Common myeloid progenitor, CD34-positive (primary cell): ENCODE results near the gene TXNIP.

Experiments used
- CTCF ChIA-PET: fragments of 350-600 bp; sonication (Branson Sonifier 250); formaldehyde crosslinking; loops from one replicate; lab custom pipeline; 2021; ENCODE audit warnings: antibody characterized with exemption; lab: Charles Lee
- POLR2A ChIA-PET: fragments of 350-600 bp; sonication (Branson Sonifier 250); formaldehyde crosslinking; loops from one replicate; lab custom pipeline; 2021; ENCODE audit warnings: antibody characterized with exemption; lab: Charles Lee
- DNase-seq, 3 donors: peaks; one replicate each; pipeline versions ENCODE4 v3.0.0 to v3.0.0-alpha.2; 2013
- H3K27ac ChIP-seq, 2 experiments: 1 replicate in 1 of 2; 2 replicates in 1 of 2; pipeline ENCODE4 v1.7.0; 2013; ENCODE audit warnings: inconsistent platforms in 2 of 2, low read length in 2 of 2, mild to moderate bottlenecking in 2 of 2, low read depth in 1 of 2, moderate library complexity in 1 of 2; ENCODE audit not compliant: severe bottlenecking in 2 of 2, insufficient read depth in 1 of 2, poor library complexity in 1 of 2
- H3K27me3 ChIP-seq, 5 experiments: replicated peaks in 2 of 5; 1 replicate in 3 of 5; 2 replicates in 2 of 5; pipeline versions ENCODE4 v1.6.1 to v1.7.0; 2013; ENCODE audit warnings: low read length in 4 of 5, mild to moderate bottlenecking in 2 of 5, moderate library complexity in 2 of 5, inconsistent platforms in 1 of 5; ENCODE audit not compliant: insufficient read depth in 5 of 5, control insufficient read depth in 4 of 5
- H3K36me3 ChIP-seq, 4 experiments: 1 replicate in 2 of 4; 2 replicates in 2 of 4; pipeline versions ENCODE4 v1.6.1 to v1.7.0; 2013; ENCODE audit warnings: low read length in 3 of 4, control low read depth in 1 of 4, mild to moderate bottlenecking in 1 of 4; ENCODE audit not compliant: control insufficient read depth in 4 of 4, insufficient read depth in 4 of 4
- H3K4me1 ChIP-seq, 4 experiments: 1 replicate in 3 of 4; 2 replicates in 1 of 4; pipeline versions ENCODE4 v1.6.1 to v1.7.1; 2013; ENCODE audit warnings: low read length in 3 of 4, mild to moderate bottlenecking in 3 of 4, control low read depth in 1 of 4, inconsistent platforms in 1 of 4, moderate library complexity in 1 of 4; ENCODE audit not compliant: control insufficient read depth in 4 of 4, insufficient read depth in 4 of 4; ENCODE audit errors: control extremely low read depth in 1 of 4
- H3K4me3 ChIP-seq, 7 experiments: 1 replicate in 4 of 7; 2 replicates in 3 of 7; pipeline versions ENCODE4 v1.5.1 to v1.7.0; 2013; ENCODE audit warnings: mild to moderate bottlenecking in 7 of 7, low read length in 6 of 7, moderate library complexity in 6 of 7, inconsistent platforms in 2 of 7, low read depth in 2 of 7, control low read depth in 1 of 7; ENCODE audit not compliant: insufficient read depth in 4 of 7, control insufficient read depth in 1 of 7; ENCODE audit errors: extremely low read depth in 1 of 7
- H3K9me3 ChIP-seq, 5 experiments: 1 replicate in 4 of 5; 2 replicates in 1 of 5; pipeline versions ENCODE4 v1.6.1 to v1.7.1; 2013; ENCODE audit warnings: low read length in 4 of 5, mild to moderate bottlenecking in 2 of 5, inconsistent platforms in 1 of 5, low read depth in 1 of 5, moderate library complexity in 1 of 5; ENCODE audit not compliant: control insufficient read depth in 4 of 5, insufficient read depth in 2 of 5; ENCODE audit errors: control extremely low read depth in 1 of 5
- WGBS: methylation state at CpG from one replicate; pipeline ENCODE4 v1.1.5; 2013; ENCODE audit not compliant: insufficient coverage; 5-methylcytosine and 5-hydroxymethylcytosine counted together

The TXNIP gene

GRCh38 chr1:145997016-145997717, 788 bp upstream of the TXNIP start:
- 2% methylated on average over 10 of the region's 12 CpGs for WGBS
- ChIA-PET CTCF (interaction anchor here (1.1 to 11.9 kb wide), 6 partner anchors 10 to 150 kb away, joined by 3 to 126 read pairs (median 6); partner anchors contain the start of gene PEX11B), POLR2A (interaction anchor here (0.8 to 1.5 kb wide), 4 partner anchors 15 to 55 kb away, joined by 4 to 5 read pairs (median 4); no protein-coding TSS in a partner anchor)
- peaks cover 36 to 62% (median 47%) of the 10 kb centered on the region in 4 experiments for H3K4me1 ChIP-seq
- peak in 1 of 3 donors; percentile 38 for DNase-seq
- H3K27ac ChIP-seq = peak overlapping the region; percentile 64 to 93
- H3K4me3 ChIP-seq = peak overlapping the region; percentile 30 to 100 (median 95)
- no peaks in the 10 kb centered on the region for H3K27me3 ChIP-seq
- peaks cover 8 to 33% (median 24%) of the 10 kb centered on the region in 4 experiments for H3K36me3 ChIP-seq
- H3K9me3 ChIP-seq = no peaks in the 10 kb centered on the region

GRCh38 chr1:145995964-145996432, 381 bp downstream of the TXNIP start:
- H3K27ac ChIP-seq = peak overlapping the region; percentile 64 to 93
- ChIA-PET CTCF (interaction anchor here (0.6 to 11.9 kb wide), 7 partner anchors 10 to 149 kb away, joined by 3 to 126 read pairs (median 4); partner anchors contain the start of gene PEX11B), POLR2A (interaction anchor here (0.6 to 1.5 kb wide), 2 partner anchors 17 to 39 kb away, joined by 3 to 4 read pairs; no protein-coding TSS in a partner anchor)
- H3K9me3 ChIP-seq = no peaks in the 10 kb centered on the region
- WGBS = 0% methylated on average over 5 of the region's 13 CpGs
- peaks cover 8 to 38% (median 25%) of the 10 kb centered on the region in 4 experiments for H3K36me3 ChIP-seq
- H3K4me1 ChIP-seq = peaks cover 36 to 67% (median 53%) of the 10 kb centered on the region in 4 experiments
- peak overlapping the region; percentile 67 to 100 (median 95) for H3K4me3 ChIP-seq
- no peak for DNase-seq
- H3K27me3 ChIP-seq = no peaks in the 10 kb centered on the region

GRCh38 chr1:145995148-145995881, 1.1 kb downstream of the TXNIP start:
- peaks cover 36 to 67% (median 53%) of the 10 kb centered on the region in 4 experiments for H3K4me1 ChIP-seq

GRCh38 chr1:145994391-145995120, 1.8 kb downstream of the TXNIP start:
- Histone ChIP-seq H3K9me3 (no peaks in the 10 kb centered on the region), H3K27ac (peak overlapping the region; percentile 64 to 93), H3K36me3 (peaks cover 8 to 38% (median 25%) of the 10 kb centered on the region in 4 experiments), H3K4me3 (peak overlapping the region; percentile 53 to 100 (median 95)), H3K27me3 (no peaks in the 10 kb centered on the region), H3K4me1 (peaks cover 36 to 60% (median 48%) of the 10 kb centered on the region in 4 experiments)
- POLR2A ChIA-PET = no interaction called here
- 5% methylated on average over 5 of the region's 10 CpGs for WGBS
- CTCF ChIA-PET = interaction anchor here (1.2 to 11.9 kb wide), 3 partner anchors 10 to 16 kb away, joined by 4 to 126 read pairs (median 17); no protein-coding TSS in a partner anchor
- no peak for DNase-seq

More at GRCh38 chr1:145995148-145995881, 1.1 kb downstream of the TXNIP start:
- Histone ChIP-seq H3K27me3 (no peaks in the 10 kb centered on the region), H3K9me3 (no peaks in the 10 kb centered on the region), H3K27ac (peak overlapping the region; percentile 64 to 93), H3K36me3 (peaks cover 8 to 38% (median 25%) of the 10 kb centered on the region in 4 experiments), H3K4me3 (peak overlapping the region; percentile 67 to 100 (median 95))
- ChIA-PET CTCF (interaction anchor here (1.6 to 11.9 kb wide), 4 partner anchors 12 to 148 kb away, joined by 4 to 126 read pairs (median 20); no protein-coding TSS in a partner anchor), POLR2A (no interaction called here)
- no peak for DNase-seq
- 0% methylated on average over 2 of the region's 8 CpGs for WGBS

GRCh38 chr1:145993618-145994390, 2.6 kb downstream of the TXNIP start:
- ChIA-PET CTCF (interaction anchor here (1.2 to 11.9 kb wide), 4 partner anchors 9 to 16 kb away, joined by 4 to 126 read pairs (median 10); no protein-coding TSS in a partner anchor), POLR2A (interaction anchor here (1.0 kb wide), 1 partner anchor 9 kb away, joined by 3 read pairs; no protein-coding TSS in a partner anchor)
- no peak for DNase-seq
- H3K27ac ChIP-seq = peak overlapping the region; percentile 47 to 93
- WGBS = 20% methylated on average over 2 of the region's 6 CpGs
- no peaks in the 10 kb centered on the region for H3K9me3 ChIP-seq
- H3K27me3 ChIP-seq = no peaks in the 10 kb centered on the region
- H3K4me3 ChIP-seq = peak overlapping the region; percentile 53 to 100 (median 95)
- H3K36me3 ChIP-seq = peaks cover 8 to 38% (median 25%) of the 10 kb centered on the region in 4 experiments
- peaks cover 33 to 53% (median 44%) of the 10 kb centered on the region in 4 experiments for H3K4me1 ChIP-seq
